HEK293T (cell line): ENCODE measurements around the gene NF1.

Experiments
- ARNT ChIP-seq: fragments of 450-650 bp; IDR thresholded peaks from 2 replicates; pipeline ENCODE4 v1.6.1; 2017; ENCODE audit warnings: mild to moderate bottlenecking
- BHLHE40 ChIP-seq: fragments of 450-650 bp; IDR thresholded peaks from 2 replicates; pipeline ENCODE4 v1.6.1; 2016; ENCODE audit warnings: mild to moderate bottlenecking, moderate library complexity, borderline replicate concordance
- ELF4 ChIP-seq: fragments of 450-650 bp; IDR thresholded peaks from 2 replicates; pipeline ENCODE4 v1.6.1; 2017; ENCODE audit warnings: antibody characterized with exemption
- FOXA1 ChIP-seq: fragments of 450-650 bp; IDR thresholded peaks from 2 replicates; pipeline ENCODE4 v1.6.1; 2016; ENCODE audit warnings: mild to moderate bottlenecking
- FOXK2 ChIP-seq: fragments of 450-650 bp; IDR thresholded peaks from 2 replicates; pipeline ENCODE4 v1.6.1; 2016; ENCODE audit warnings: mild to moderate bottlenecking
- FOXM1 ChIP-seq: fragments of 450-650 bp; IDR thresholded peaks from 2 replicates; pipeline ENCODE4 v1.6.1; 2017; ENCODE audit warnings: mild to moderate bottlenecking, borderline replicate concordance
- L3MBTL2 ChIP-seq: fragments of 450-650 bp; conservative IDR thresholded peaks from 2 replicates; pipeline ENCODE4 v1.6.1; 2016; ENCODE audit warnings: mild to moderate bottlenecking
- LEF1 ChIP-seq: fragments of 450-650 bp; IDR thresholded peaks from 2 replicates; pipeline ENCODE4 v1.6.1; 2017; ENCODE audit warnings: mild to moderate bottlenecking, borderline replicate concordance
- NFRKB ChIP-seq: fragments of 450-650 bp; IDR thresholded peaks from 2 replicates; pipeline ENCODE4 v1.6.1; 2016; ENCODE audit warnings: mild to moderate bottlenecking, moderate library complexity
- PKNOX1 ChIP-seq: fragments of 450-650 bp; IDR thresholded peaks from 2 replicates; pipeline ENCODE4 v1.6.1; 2016
- SP1 ChIP-seq: fragments of 450-650 bp; IDR thresholded peaks from 2 replicates; pipeline ENCODE4 v1.6.1; 2017
- SUZ12 ChIP-seq: fragments of 450-650 bp; IDR thresholded peaks from 2 replicates; pipeline ENCODE4 v1.6.1; 2016; ENCODE audit warnings: mild to moderate bottlenecking
- TARDBP ChIP-seq: fragments of 450-650 bp; IDR thresholded peaks from 2 replicates; pipeline ENCODE4 v1.6.1; 2016
- ZNF384 ChIP-seq: fragments of 450-650 bp; IDR thresholded peaks from 2 replicates; pipeline ENCODE4 v1.6.1; 2016

- TF ChIP-seq SP1 (no peak), FOXM1 (no peak), SUZ12 (no peak), BHLHE40 (no peak), FOXK2 (no peak), PKNOX1 (no peak), FOXA1 (no peak), ARNT (no peak), TARDBP (no peak), NFRKB (no peak), ZNF384 (no peak), LEF1 (no peak), L3MBTL2 (no peak), ELF4 (no peak)
Measured at GRCh38 chr17:31286587-31286986, 191.8 kb downstream of the NF1 start.
